NCI-H128 (cell line): Measurements from ENCODE around the gene MICU1.
"Not testable (repeated sequence)": the region's sequence is repeated elsewhere in the genome, so short reads cannot be mapped to it uniquely, and the experiment has no call there.

ENCODE experiments used
- DNase-seq: peaks from one replicate; lab custom pipeline; 2025; ENCODE audit not compliant: unreplicated experiment; lab: John Stamatoyannopoulos, UW

The MICU1 gene

DNA sequence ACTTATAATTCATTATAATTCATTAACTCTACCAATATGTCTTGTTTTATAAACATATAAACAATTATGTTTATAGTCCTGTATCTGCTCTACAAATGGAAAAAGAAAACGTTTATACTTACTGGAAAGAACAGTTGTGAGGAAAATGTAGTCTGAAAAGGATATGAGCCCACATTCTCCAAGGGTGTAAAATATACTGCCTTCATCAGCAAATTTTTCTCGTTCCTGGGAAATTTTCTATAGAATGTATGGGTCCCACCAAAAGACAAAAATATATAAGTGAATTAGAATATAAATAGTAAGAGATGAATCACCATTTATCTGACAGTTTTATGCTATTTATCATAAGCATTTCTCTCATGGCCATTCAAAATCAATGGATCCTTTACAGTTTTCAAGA lies 117.8 kb downstream of the MICU1 start:
- no peak for DNase-seq

GRCh38 chr10:72506474-72506873 lies 119.4 kb downstream of the MICU1 start:
- no peak for DNase-seq

DNA sequence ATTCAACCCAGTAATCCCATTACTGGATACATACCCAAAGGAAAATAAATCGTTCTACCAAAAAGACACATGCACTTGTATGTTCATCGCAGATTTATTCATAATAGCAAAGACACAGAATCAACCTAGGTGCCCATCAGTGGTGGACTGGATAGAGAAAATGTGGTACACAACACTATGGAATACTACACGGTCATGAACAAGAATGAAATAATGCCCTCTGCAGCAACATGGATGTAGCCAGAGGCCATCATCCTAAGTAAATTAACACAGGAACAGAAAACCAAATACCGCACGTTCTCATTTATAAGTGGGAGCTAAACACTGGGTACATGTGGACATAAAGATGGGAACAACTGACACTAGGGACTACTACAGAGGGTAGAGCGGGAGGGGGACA lies 120.4 kb downstream of the MICU1 start:
- no peak for DNase-seq

- DNase-seq = no peak
Measured at GRCh38 chr10:72503694-72504438, 122.0 kb downstream of the MICU1 start.

DNA sequence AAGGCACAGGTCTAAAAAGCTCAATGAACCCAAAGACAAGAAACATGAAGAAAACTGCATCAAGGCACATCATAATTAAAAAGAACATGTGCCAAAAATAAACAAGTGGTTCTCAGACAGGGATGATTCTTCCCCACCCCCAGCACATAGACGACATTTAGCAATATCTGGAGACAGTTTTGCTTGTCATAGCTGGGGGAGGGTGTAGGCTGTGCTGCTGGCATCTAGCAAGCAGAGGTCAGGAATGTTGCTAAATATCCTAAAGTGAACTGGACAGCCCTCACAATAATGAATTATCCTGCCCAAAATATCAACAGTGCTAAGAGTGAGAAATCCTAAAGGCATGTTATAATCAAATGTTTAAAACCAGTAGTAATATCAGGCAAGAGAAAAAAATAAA lies 122.6 kb downstream of the MICU1 start:
- no peak for DNase-seq

GRCh38 chr10:72502581-72502980 lies 123.3 kb downstream of the MICU1 start:
- DNase-seq = no peak

GRCh38 chr10:72499701-72500100 lies 126.2 kb downstream of the MICU1 start:
- DNase-seq = no peak

GRCh38 chr10:72490951-72491350 lies 134.9 kb downstream of the MICU1 start:
- no peak for DNase-seq

DNA sequence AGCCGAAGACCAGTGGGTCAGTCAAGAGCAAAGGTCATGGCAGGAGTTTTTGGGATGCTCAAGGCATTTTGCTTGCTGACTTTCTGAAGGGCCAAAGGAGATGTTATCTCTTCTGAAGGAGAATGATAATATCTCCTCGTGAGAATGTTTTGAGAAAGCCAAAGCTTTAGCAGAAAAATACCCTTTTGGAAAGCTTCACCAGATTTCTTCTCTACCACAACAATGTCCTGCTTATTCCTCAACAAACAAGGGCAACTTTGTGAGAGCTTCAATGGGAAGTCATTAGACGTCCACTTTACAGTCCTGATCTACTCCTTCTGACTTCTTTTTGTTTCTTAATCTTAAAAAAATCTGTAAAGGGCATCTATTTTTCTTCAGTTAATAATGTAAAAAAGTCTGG lies 138.4 kb downstream of the MICU1 start:
- DNase-seq = no peak

- no peak for DNase-seq
Measured at GRCh38 chr10:72487116-72487515, 138.8 kb downstream of the MICU1 start.

DNA sequence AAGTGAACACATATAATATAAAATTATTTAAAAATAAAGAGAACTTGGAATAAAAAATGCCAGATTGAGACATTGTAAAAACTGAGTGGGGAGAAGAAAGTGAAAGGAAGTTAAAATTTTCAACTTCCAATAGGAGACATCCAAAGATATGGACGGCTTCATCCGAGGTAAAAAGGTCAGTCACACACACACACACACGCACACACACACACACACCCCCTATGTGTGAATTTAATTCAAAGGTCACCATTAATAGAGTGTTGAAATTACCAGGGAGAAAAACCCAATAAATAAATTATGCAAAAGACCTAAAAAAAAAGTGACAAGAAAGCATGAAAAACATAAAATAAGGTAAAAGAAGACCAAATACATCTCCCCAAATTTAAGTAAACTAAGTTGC lies 140.2 kb downstream of the MICU1 start:
- no peak for DNase-seq

- no peak for DNase-seq
Measured at GRCh38 chr10:72484521-72484920, 141.4 kb downstream of the MICU1 start.

DNA sequence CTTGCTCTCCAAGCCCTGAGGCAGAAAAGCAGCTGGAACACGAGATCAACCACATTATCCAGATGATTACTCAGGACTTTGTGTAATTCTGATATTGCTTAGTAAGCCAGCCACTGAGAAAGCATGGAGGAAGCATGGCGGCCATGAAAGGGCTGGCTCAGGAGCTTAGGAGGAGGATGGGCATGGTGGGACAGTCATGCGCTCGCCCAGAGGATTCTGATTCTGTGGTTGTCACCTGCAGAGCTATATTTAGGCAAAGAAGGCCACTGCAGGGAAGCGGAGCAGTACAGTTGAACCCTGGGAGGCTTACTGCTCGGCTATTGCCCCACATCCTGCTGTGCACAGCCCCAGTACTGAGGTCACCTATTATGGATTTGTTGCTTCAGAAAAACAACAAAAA lies 142.4 kb downstream of the MICU1 start:
- DNase-seq = no peak

DNA sequence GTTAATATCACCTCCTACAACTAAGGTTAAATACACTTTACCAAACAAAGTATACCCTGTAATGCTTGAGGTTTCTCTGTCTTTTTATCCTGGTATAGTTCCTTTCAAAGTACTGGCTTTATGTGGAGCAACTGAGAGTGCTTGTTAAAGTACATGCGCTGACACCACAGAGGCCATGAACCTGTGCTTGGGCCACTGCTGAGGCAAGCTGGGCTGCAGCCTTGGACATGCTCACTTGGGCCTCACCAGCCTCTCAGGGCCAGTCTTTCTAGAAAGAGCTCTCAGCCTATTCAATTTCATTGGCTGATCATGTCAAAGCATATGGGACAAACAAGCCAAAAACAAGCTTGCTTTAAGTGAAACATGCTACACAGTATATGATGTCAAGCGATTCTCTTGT lies 145.0 kb downstream of the MICU1 start:
- DNase-seq = no peak

DNA sequence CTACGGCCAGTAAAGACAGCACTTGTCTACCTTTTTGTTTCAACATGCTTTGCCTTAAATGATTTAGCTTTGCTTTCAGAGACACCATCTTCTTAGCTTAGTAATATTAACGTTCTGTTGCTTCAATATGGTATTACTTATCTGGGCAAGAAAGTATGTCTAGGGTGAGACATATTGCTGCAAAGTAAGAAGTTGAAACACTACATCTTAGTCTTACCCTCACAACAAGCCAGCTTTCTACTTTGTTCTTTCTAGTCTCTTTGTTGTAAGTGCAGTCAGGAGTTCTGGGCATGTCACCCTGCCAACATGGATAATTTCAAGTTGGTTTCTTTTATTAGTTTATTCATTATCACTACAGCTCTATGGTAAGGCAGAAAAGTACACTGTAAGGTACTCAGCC lies 148.4 kb downstream of the MICU1 start:
- no peak for DNase-seq

DNA sequence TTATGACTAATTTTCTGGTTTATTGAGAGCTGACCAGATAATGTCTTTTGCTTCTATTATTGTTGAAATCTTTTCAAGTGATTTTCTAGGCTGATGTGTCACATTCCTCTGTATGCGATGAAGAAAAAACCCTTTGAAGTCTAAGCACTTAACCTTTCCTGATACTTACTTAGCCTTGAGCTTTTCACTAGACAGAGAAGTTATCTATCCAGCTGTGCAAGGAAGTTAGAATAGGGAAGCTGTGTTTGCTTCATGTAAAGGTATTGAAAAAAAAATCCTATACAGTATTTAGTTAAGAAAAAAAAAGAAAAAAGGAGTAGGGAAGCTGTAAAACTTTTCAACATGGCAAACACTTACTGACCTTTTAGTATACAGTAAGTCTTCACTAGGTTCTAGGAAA lies 153.6 kb downstream of the MICU1 start:
- no peak for DNase-seq

DNA sequence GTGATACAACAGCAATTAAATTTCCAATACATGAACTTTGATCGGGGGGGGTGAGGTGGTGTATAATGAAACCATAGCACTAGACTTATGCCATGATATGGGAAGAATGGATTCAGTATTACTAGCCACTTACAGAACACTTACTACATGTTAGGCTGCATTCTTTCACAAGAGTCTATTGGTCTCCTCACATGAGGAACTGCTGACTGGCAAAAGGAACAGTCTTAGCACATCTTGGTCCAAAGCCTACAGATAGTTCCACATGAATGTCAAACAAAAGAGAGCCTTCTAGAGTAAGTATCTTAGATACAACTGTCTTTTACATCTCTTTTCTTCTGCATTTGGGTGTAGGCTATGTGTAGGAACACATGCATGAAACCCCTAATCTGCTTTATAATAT lies 155.2 kb downstream of the MICU1 start:
- DNase-seq = no peak

DNA sequence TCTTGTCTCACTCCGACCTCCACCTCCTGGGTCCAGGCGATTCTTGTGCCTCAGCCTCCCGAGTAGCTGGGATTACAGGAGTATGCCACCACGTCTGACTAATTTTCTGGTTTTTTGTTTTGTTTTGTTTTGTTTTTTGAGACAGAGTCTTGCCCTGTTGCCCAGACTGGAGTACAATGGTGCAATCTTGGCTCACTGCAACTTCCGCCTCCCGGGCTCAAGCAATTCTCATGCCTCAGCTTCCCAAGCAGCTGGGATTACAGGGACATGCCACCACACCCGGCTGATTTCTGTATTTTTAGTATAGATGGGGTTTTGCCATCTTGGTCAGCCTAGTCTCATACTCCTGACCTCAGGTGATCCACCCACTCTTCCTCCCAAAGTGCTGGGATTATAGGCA lies 158.8 kb downstream of the MICU1 start:
- DNase-seq = not testable (repeated sequence)

- no peak for DNase-seq
Measured at GRCh38 chr10:72466018-72466417, 159.9 kb downstream of the MICU1 start.

GRCh38 chr10:72464438-72464837 lies 161.4 kb downstream of the MICU1 start:
- no peak for DNase-seq

DNA sequence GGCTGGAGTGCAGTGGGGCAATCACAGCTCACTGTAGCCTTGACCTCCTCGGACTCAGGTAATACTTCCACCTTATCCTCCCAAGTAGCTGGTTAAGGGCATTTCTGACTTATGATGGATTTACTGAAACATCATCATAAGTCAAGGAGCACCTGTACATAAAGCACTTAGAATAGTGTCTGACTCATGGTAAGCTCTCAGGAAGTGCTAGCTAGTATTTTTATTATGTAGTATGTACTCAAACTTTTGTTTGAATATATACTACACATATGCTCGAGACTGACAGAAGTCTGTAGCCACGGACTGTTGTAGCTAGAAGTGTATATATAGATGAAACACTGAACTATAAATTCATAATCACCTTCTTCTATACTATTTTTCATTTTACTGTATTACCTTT lies 163.6 kb downstream of the MICU1 start:
- DNase-seq = no peak

DNA sequence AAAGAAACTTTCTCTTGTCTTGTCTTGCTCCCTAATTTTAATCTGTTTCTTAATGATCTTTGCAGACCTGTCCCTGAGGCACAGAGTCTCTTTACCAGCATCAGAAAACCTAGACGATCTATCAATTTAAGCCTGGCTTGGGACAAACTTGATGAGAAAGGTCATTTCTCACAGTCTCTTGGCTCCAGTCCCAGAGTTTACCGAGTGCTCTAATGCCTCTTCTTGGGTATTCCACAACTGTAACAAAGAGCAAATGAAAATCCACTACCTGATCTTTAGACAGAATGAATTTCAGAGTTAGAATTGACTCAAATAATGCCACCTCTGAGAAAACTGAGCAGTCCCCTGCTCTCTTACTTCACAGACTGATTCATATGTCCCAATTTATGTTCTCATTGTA lies 164.8 kb downstream of the MICU1 start:
- no peak for DNase-seq

GRCh38 chr10:72460284-72460876 lies 165.5 kb downstream of the MICU1 start:
- no peak for DNase-seq
